WTC11 (cell line): ENCODE measurements around the gene GLYR1. TPM values are rescaled to one million over a fixed set of nuclear protein-coding genes. Genes with fewer than 3 reads are reported as not detected.

Experiments
- ARID4B ChIP-seq: sonication (generic); formaldehyde crosslinking; IDR thresholded peaks from 2 replicates; pipeline ENCODE4 v1.8.0; 2023; ENCODE audit warnings: missing genetic modification reagents, mild to moderate bottlenecking, borderline replicate concordance
- CREM ChIP-seq: sonication (generic); formaldehyde crosslinking; IDR thresholded peaks from 2 replicates; pipeline ENCODE4 v1.8.1; 2022; ENCODE audit warnings: mild to moderate bottlenecking, missing genetic modification reagents, moderate library complexity
- ELF4 ChIP-seq: sonication (generic); formaldehyde crosslinking; IDR thresholded peaks from 2 replicates; pipeline ENCODE4 v1.8.1; 2022; ENCODE audit warnings: low read depth, mild to moderate bottlenecking, moderate library complexity, missing genetic modification reagents
- EMX1 ChIP-seq: fragments of 250-450 bp; sonication (Bioruptor Pico); IDR thresholded peaks from 2 replicates; pipeline ENCODE4 v1.8.0; 2021; ENCODE audit warnings: mild to moderate bottlenecking
- ETV6 ChIP-seq: sonication (generic); formaldehyde crosslinking; IDR thresholded peaks from 2 replicates; pipeline ENCODE4 v1.8.1; 2022; ENCODE audit warnings: mild to moderate bottlenecking, missing genetic modification reagents
- GRHL2 ChIP-seq: fragments of 250-450 bp; sonication (Bioruptor Pico); IDR thresholded peaks from 2 replicates; pipeline ENCODE4 v1.8.0; 2022; ENCODE audit warnings: mild to moderate bottlenecking, moderate library complexity; ENCODE audit not compliant: insufficient replicate concordance, severe bottlenecking
- JUN ChIP-seq: sonication (generic); formaldehyde crosslinking; IDR thresholded peaks from 2 replicates; pipeline ENCODE4 v1.8.0; 2023; ENCODE audit warnings: mild to moderate bottlenecking, missing genetic modification reagents
- RELA ChIP-seq: sonication (generic); formaldehyde crosslinking; IDR thresholded peaks from 2 replicates; pipeline ENCODE4 v1.8.1; 2022; ENCODE audit warnings: missing genetic modification reagents, mild to moderate bottlenecking, borderline replicate concordance
- SMAD3 ChIP-seq: sonication (generic); formaldehyde crosslinking; IDR thresholded peaks from 2 replicates; pipeline ENCODE4 v1.8.0; 2022; ENCODE audit warnings: missing genetic modification reagents, mild to moderate bottlenecking, borderline replicate concordance
- SMAD4 ChIP-seq: sonication (generic); formaldehyde crosslinking; IDR thresholded peaks from 2 replicates; pipeline ENCODE4 v1.8.0; 2022; ENCODE audit warnings: mild to moderate bottlenecking, missing genetic modification reagents
- ZBTB21 ChIP-seq: sonication (generic); formaldehyde crosslinking; IDR thresholded peaks from 2 replicates; pipeline ENCODE4 v1.8.1; 2023; ENCODE audit warnings: mild to moderate bottlenecking, missing genetic modification reagents, borderline replicate concordance
- ZNF263 ChIP-seq: sonication (generic); formaldehyde crosslinking; IDR thresholded peaks from 2 replicates; pipeline ENCODE4 v1.8.1; 2022; ENCODE audit warnings: low read depth, mild to moderate bottlenecking, moderate library complexity, missing genetic modification reagents
- ZNF416 ChIP-seq: fragments of 250-450 bp; sonication (Bioruptor Pico); IDR thresholded peaks from 2 replicates; pipeline ENCODE4 v1.9.0; 2021; ENCODE audit warnings: mild to moderate bottlenecking, inconsistent platforms
- ZNF425 ChIP-seq: fragments of 250-450 bp; sonication (Bioruptor Pico); conservative IDR thresholded peaks from 2 replicates; pipeline ENCODE4 v1.9.0; 2021; ENCODE audit warnings: mild to moderate bottlenecking
- ZNF532 ChIP-seq: fragments of 250-450 bp; sonication (Bioruptor Pico); IDR thresholded peaks from 2 replicates; pipeline ENCODE4 v1.9.0; 2021; ENCODE audit warnings: mild to moderate bottlenecking, borderline replicate concordance
- ZSCAN18 ChIP-seq: fragments of 250-450 bp; sonication (Bioruptor Pico); IDR thresholded peaks from 2 replicates; pipeline ENCODE4 v2.1.2; 2022; ENCODE audit warnings: mild to moderate bottlenecking, moderate library complexity
- total RNA-seq: library from RNA; stranded (reverse); gene quantifications from 3 replicates; pipeline ENCODE4 v1.2.3, GENCODE V29; 2021

Gene GLYR1
- total RNA-seq, 1 experiment from 2014 or later, result 103 TPM

- TF ChIP-seq ZSCAN18, result no peak
- no peak for TF ChIP-seq ETV6 (CRISPR knock-in tag)
- TF ChIP-seq ZNF532 (CRISPR knock-in tag), result no peak
- no peak for TF ChIP-seq ARID4B (CRISPR knock-in tag)
- no peak for TF ChIP-seq ZNF425
- 0 out of 2 replicates have a peak, but pooled peaks have one; percentile 28 for TF ChIP-seq ELF4 (CRISPR knock-in tag)
- no peak for TF ChIP-seq ZBTB21 (CRISPR knock-in tag)
- no peak for TF ChIP-seq SMAD3 (CRISPR knock-in tag)
- no peak for TF ChIP-seq JUN (CRISPR knock-in tag)
- peak; percentile 56; the same call in 1 of the 2 replicates for TF ChIP-seq ZNF263
- 0 out of 2 replicates have a peak, but pooled peaks have one; percentile 36 for TF ChIP-seq EMX1 (CRISPR knock-in tag)
- TF ChIP-seq GRHL2 (CRISPR knock-in tag), result no peak
- TF ChIP-seq RELA, result peak; percentile 71; the same call in 1 of the 2 replicates
- TF ChIP-seq ZNF416, result 0 out of 2 replicates have a peak, but pooled peaks have one; percentile 50
- TF ChIP-seq CREM (CRISPR knock-in tag), result no peak
- no peak for TF ChIP-seq SMAD4
Measured at GRCh38 chr16:4802659-4803287, 44.3 kb downstream of the GLYR1 start (continued).
